ENCODE data around the gene CDC42EP2.

GRCh38 chr11:65317025-65317786 lies 2.5 kb downstream of the CDC42EP2 start:
- TF ChIP-seq, protein P1, sequence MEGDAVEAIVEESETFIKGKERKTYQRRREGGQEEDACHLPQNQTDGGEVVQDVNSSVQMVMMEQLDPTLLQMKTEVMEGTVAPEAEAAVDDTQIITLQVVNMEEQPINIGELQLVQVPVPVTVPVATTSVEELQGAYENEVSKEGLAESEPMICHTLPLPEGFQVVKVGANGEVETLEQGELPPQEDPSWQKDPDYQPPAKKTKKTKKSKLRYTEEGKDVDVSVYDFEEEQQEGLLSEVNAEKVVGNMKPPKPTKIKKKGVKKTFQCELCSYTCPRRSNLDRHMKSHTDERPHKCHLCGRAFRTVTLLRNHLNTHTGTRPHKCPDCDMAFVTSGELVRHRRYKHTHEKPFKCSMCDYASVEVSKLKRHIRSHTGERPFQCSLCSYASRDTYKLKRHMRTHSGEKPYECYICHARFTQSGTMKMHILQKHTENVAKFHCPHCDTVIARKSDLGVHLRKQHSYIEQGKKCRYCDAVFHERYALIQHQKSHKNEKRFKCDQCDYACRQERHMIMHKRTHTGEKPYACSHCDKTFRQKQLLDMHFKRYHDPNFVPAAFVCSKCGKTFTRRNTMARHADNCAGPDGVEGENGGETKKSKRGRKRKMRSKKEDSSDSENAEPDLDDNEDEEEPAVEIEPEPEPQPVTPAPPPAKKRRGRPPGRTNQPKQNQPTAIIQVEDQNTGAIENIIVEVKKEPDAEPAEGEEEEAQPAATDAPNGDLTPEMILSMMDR (IDR thresholded peaks at IDR 0.05): no peak
- TF ChIP-seq CHD2 (IDR thresholded peaks at IDR 0.05; ENCODE audit: low read length, partially characterized antibody): no peak
